ENCODE results near the gene TNNI2.

The TNNI2 gene

GRCh38 chr11:1889941-1890855 lies 51.4 kb downstream of the TNNI2 start:
- peak; percentile 22 for DNase-seq
